Measurements from ENCODE around the gene SLC1A2.

Gene SLC1A2

GRCh38 chr11:35427071-35427470 is 7.7 kb upstream of the SLC1A2 start:
- Histone ChIP-seq H3K27me3 (ENCODE audit: control insufficient read depth, insufficient read depth, low read length) (peaks cover 43% of the 10 kb centered on the region), H3K9ac (ENCODE audit: low read length) (no peak overlapping the region), H3K9me3 (ENCODE audit: control insufficient read depth, insufficient read depth, low read depth, low read length) (no peaks in the 10 kb centered on the region), H3K4me3 (ENCODE audit: low read depth, low read length) (no peak overlapping the region), H3K4me1 (ENCODE audit: control insufficient read depth, insufficient read depth, low read length) (no peaks in the 10 kb centered on the region), H3K27ac (ENCODE audit: low read depth, low read length) (no peak overlapping the region), H3K36me3 (ENCODE audit: control insufficient read depth, insufficient read depth, low read length) (no peaks in the 10 kb centered on the region)

- Histone ChIP-seq H3K4me3 (ENCODE audit: low read depth, low read length) (no peak overlapping the region), H3K9ac (ENCODE audit: low read length) (no peak overlapping the region), H3K9me3 (ENCODE audit: control insufficient read depth, insufficient read depth, low read depth, low read length) (no peaks in the 10 kb centered on the region), H3K36me3 (ENCODE audit: control insufficient read depth, insufficient read depth, low read length) (no peaks in the 10 kb centered on the region), H3K27ac (ENCODE audit: low read depth, low read length) (no peak overlapping the region), H3K27me3 (ENCODE audit: control insufficient read depth, insufficient read depth, low read length) (peaks cover 51% of the 10 kb centered on the region), H3K4me1 (ENCODE audit: control insufficient read depth, insufficient read depth, low read length) (no peaks in the 10 kb centered on the region)
These were observed 7.0 kb upstream of the SLC1A2 start for GRCh38 chr11:35426351-35426750.

- Histone ChIP-seq H3K9ac (ENCODE audit: low read length) (no peak overlapping the region), H3K9me3 (ENCODE audit: control insufficient read depth, insufficient read depth, low read depth, low read length) (no peaks in the 10 kb centered on the region), H3K4me3 (ENCODE audit: low read depth, low read length) (no peak overlapping the region), H3K36me3 (ENCODE audit: control insufficient read depth, insufficient read depth, low read length) (no peaks in the 10 kb centered on the region), H3K27ac (ENCODE audit: low read depth, low read length) (no peak overlapping the region), H3K4me1 (ENCODE audit: control insufficient read depth, insufficient read depth, low read length) (no peaks in the 10 kb centered on the region), H3K27me3 (ENCODE audit: control insufficient read depth, insufficient read depth, low read length) (peaks cover 54% of the 10 kb centered on the region)
These were observed 6.3 kb upstream of the SLC1A2 start for GRCh38 chr11:35425603-35426212.

- no peaks in the 10 kb centered on the region for H3K9me3 ChIP-seq (ENCODE audit: control insufficient read depth, insufficient read depth, low read depth, low read length)
- H3K4me3 ChIP-seq (ENCODE audit: low read depth, low read length) = no peak overlapping the region
- peaks cover 67% of the 10 kb centered on the region for H3K27me3 ChIP-seq (ENCODE audit: control insufficient read depth, insufficient read depth, low read length)
- no peaks in the 10 kb centered on the region for H3K36me3 ChIP-seq (ENCODE audit: control insufficient read depth, insufficient read depth, low read length)
- H3K4me1 ChIP-seq (ENCODE audit: control insufficient read depth, insufficient read depth, low read length) = 0 out of 2 replicates have a peak, but pooled peaks cover 4% of the 10 kb centered on the region
- no peak overlapping the region for H3K27ac ChIP-seq (ENCODE audit: low read depth, low read length)
- no peak overlapping the region for H3K9ac ChIP-seq (ENCODE audit: low read length)
These were observed 5.0 kb upstream of the SLC1A2 start for GRCh38 chr11:35424157-35424940.

- Histone ChIP-seq H3K27ac (ENCODE audit: low read depth, low read length) (no peak overlapping the region), H3K27me3 (ENCODE audit: control insufficient read depth, insufficient read depth, low read length) (peaks cover 92% of the 10 kb centered on the region), H3K4me1 (ENCODE audit: control insufficient read depth, insufficient read depth, low read length) (0 out of 2 replicates have a peak, but pooled peaks cover 4% of the 10 kb centered on the region), H3K36me3 (ENCODE audit: control insufficient read depth, insufficient read depth, low read length) (no peaks in the 10 kb centered on the region), H3K9me3 (ENCODE audit: control insufficient read depth, insufficient read depth, low read depth, low read length) (no peaks in the 10 kb centered on the region), H3K9ac (ENCODE audit: low read length) (peak overlapping the region; percentile 12), H3K4me3 (ENCODE audit: low read depth, low read length) (peak overlapping the region; percentile 83)
These were observed 1.0 kb upstream of the SLC1A2 start for GRCh38 chr11:35420371-35420770.

GRCh38 chr11:35419830-35420333 is 524 bp upstream of the SLC1A2 start:
- H3K27me3 ChIP-seq (ENCODE audit: control insufficient read depth, insufficient read depth, low read length) = peaks cover 96% of the 10 kb centered on the region
- peak overlapping the region; percentile 83 for H3K4me3 ChIP-seq (ENCODE audit: low read depth, low read length)
- H3K9ac ChIP-seq (ENCODE audit: low read length) = peak overlapping the region; percentile 68

GRCh38 chr11:35418282-35419183 is 825 bp downstream of the SLC1A2 start:
- H3K27ac ChIP-seq (ENCODE audit: low read depth, low read length) = no peak overlapping the region
- H3K9ac ChIP-seq (ENCODE audit: low read length) = peak overlapping the region; percentile 11
- peaks cover 93% of the 10 kb centered on the region for H3K27me3 ChIP-seq (ENCODE audit: control insufficient read depth, insufficient read depth, low read length)

More at GRCh38 chr11:35419830-35420333, 524 bp upstream of the SLC1A2 start:
- Histone ChIP-seq H3K9me3 (ENCODE audit: control insufficient read depth, insufficient read depth, low read depth, low read length) (no peaks in the 10 kb centered on the region), H3K36me3 (ENCODE audit: control insufficient read depth, insufficient read depth, low read length) (no peaks in the 10 kb centered on the region), H3K27ac (ENCODE audit: low read depth, low read length) (no peak overlapping the region), H3K4me1 (ENCODE audit: control insufficient read depth, insufficient read depth, low read length) (0 out of 2 replicates have a peak, but pooled peaks cover 4% of the 10 kb centered on the region)

GRCh38 chr11:35415487-35415886 is 3.9 kb downstream of the SLC1A2 start:
- Histone ChIP-seq H3K9me3 (ENCODE audit: control insufficient read depth, insufficient read depth, low read depth, low read length) (no peaks in the 10 kb centered on the region), H3K36me3 (ENCODE audit: control insufficient read depth, insufficient read depth, low read length) (no peaks in the 10 kb centered on the region), H3K4me1 (ENCODE audit: control insufficient read depth, insufficient read depth, low read length) (0 out of 2 replicates have a peak, but pooled peaks cover 4% of the 10 kb centered on the region), H3K9ac (ENCODE audit: low read length) (no peak overlapping the region), H3K27me3 (ENCODE audit: control insufficient read depth, insufficient read depth, low read length) (peaks cover 67% of the 10 kb centered on the region), H3K4me3 (ENCODE audit: low read depth, low read length) (no peak overlapping the region), H3K27ac (ENCODE audit: low read depth, low read length) (no peak overlapping the region)

More at GRCh38 chr11:35418282-35419183, 825 bp downstream of the SLC1A2 start:
- Histone ChIP-seq H3K36me3 (ENCODE audit: control insufficient read depth, insufficient read depth, low read length) (no peaks in the 10 kb centered on the region), H3K4me3 (ENCODE audit: low read depth, low read length) (peak overlapping the region; percentile 83), H3K9me3 (ENCODE audit: control insufficient read depth, insufficient read depth, low read depth, low read length) (no peaks in the 10 kb centered on the region), H3K4me1 (ENCODE audit: control insufficient read depth, insufficient read depth, low read length) (0 out of 2 replicates have a peak, but pooled peaks cover 4% of the 10 kb centered on the region)

- Histone ChIP-seq H3K27me3 (ENCODE audit: control insufficient read depth, insufficient read depth, low read length) (peaks cover 60% of the 10 kb centered on the region), H3K9ac (ENCODE audit: low read length) (no peak overlapping the region), H3K27ac (ENCODE audit: low read depth, low read length) (no peak overlapping the region), H3K9me3 (ENCODE audit: control insufficient read depth, insufficient read depth, low read depth, low read length) (no peaks in the 10 kb centered on the region), H3K36me3 (ENCODE audit: control insufficient read depth, insufficient read depth, low read length) (no peaks in the 10 kb centered on the region), H3K4me3 (ENCODE audit: low read depth, low read length) (no peak overlapping the region), H3K4me1 (ENCODE audit: control insufficient read depth, insufficient read depth, low read length) (no peaks in the 10 kb centered on the region)
These were observed 4.6 kb downstream of the SLC1A2 start for GRCh38 chr11:35414776-35415175.

GRCh38 chr11:35414311-35414710 is 5.0 kb downstream of the SLC1A2 start:
- no peak overlapping the region for H3K27ac ChIP-seq (ENCODE audit: low read depth, low read length)
- peaks cover 55% of the 10 kb centered on the region for H3K27me3 ChIP-seq (ENCODE audit: control insufficient read depth, insufficient read depth, low read length)

More at GRCh38 chr11:35414311-35414710, 5.0 kb downstream of the SLC1A2 start:
- no peaks in the 10 kb centered on the region for H3K9me3 ChIP-seq (ENCODE audit: control insufficient read depth, insufficient read depth, low read depth, low read length)
- no peaks in the 10 kb centered on the region for H3K4me1 ChIP-seq (ENCODE audit: control insufficient read depth, insufficient read depth, low read length)
- no peak overlapping the region for H3K9ac ChIP-seq (ENCODE audit: low read length)
- H3K36me3 ChIP-seq (ENCODE audit: control insufficient read depth, insufficient read depth, low read length) = no peaks in the 10 kb centered on the region
- no peak overlapping the region for H3K4me3 ChIP-seq (ENCODE audit: low read depth, low read length)

Measured in HUES6 (cell line).